A673 (cell line): ENCODE data around the gene E2F3. TPM values are rescaled to one million over a fixed set of nuclear protein-coding genes. Genes with fewer than 3 reads are reported as not detected.

Source experiments
- BruUV-seq: library from RNA; stranded (reverse); fragments of 400-500 nt; replicated peaks from 2 replicates; lab custom pipeline; 2021; lab: Mats Ljungman, UMichigan
- CTCF ChIA-PET: fragments of 300-600 bp; sonication (Branson Sonifier 250); formaldehyde crosslinking; loops from one replicate; lab custom pipeline; 2022; ENCODE audit warnings: antibody characterized with exemption; lab: Charles Lee
- POLR2A ChIA-PET: fragments of 300-600 bp; sonication (Branson Sonifier 250); formaldehyde crosslinking; loops from one replicate; lab custom pipeline; 2022; ENCODE audit warnings: antibody characterized with exemption; ENCODE audit not compliant: low non-redundant PET; lab: Charles Lee
- DNase-seq: peaks from one replicate; pipeline ENCODE4 v3.0.0-alpha.2; 2015; ENCODE audit warnings: low spot score
- H3K27ac ChIP-seq: fragments of 200-600 bp; sonication (generic); 2 replicates; pipeline ENCODE4 v1.5.1; 2016; ENCODE audit warnings: mixed run types, low read depth, mild to moderate bottlenecking, mixed read lengths, antibody characterized with exemption, low read length; ENCODE audit not compliant: poor library complexity, severe bottlenecking
- H3K27me3 ChIP-seq: fragments of 200-600 bp; sonication (generic); replicated peaks from 2 replicates; pipeline ENCODE4 v1.6.1; 2017; ENCODE audit warnings: mixed run types, low read depth, mild to moderate bottlenecking, mixed read lengths, antibody characterized with exemption, low read length; ENCODE audit not compliant: insufficient read depth, poor library complexity
- H3K36me3 ChIP-seq: fragments of 200-600 bp; sonication (generic); 2 replicates; pipeline ENCODE4 v1.6.1; 2016; ENCODE audit warnings: mixed run types, mild to moderate bottlenecking, mixed read lengths, antibody characterized with exemption, low read length; ENCODE audit not compliant: insufficient read depth, poor library complexity, severe bottlenecking
- H3K4me1 ChIP-seq: fragments of 200-600 bp; sonication (generic); 2 replicates; pipeline ENCODE4 v1.6.1; 2017; ENCODE audit warnings: mixed run types, mild to moderate bottlenecking, mixed read lengths, antibody characterized with exemption, low read length; ENCODE audit not compliant: insufficient read depth, poor library complexity, severe bottlenecking
- H3K4me3 ChIP-seq: fragments of 200-600 bp; sonication (generic); 2 replicates; pipeline ENCODE4 v1.5.1; 2016; ENCODE audit warnings: low read depth, mixed run types, mild to moderate bottlenecking, mixed read lengths, low read length; ENCODE audit not compliant: poor library complexity, severe bottlenecking
- H3K9me3 ChIP-seq: fragments of 200-600 bp; sonication (generic); 2 replicates; pipeline ENCODE4 v1.6.1; 2016; ENCODE audit warnings: mixed run types, low read depth, mild to moderate bottlenecking, mixed read lengths, antibody characterized with exemption, low read length; ENCODE audit not compliant: poor library complexity, severe bottlenecking
- CTCF ChIP-seq: fragments of 300-800, 200-600 bp; sonication (generic); conservative IDR thresholded peaks from 2 replicates; pipeline ENCODE4 v1.5.1; 2017; ENCODE audit warnings: low read depth, mild to moderate bottlenecking, antibody characterized with exemption, low read length, moderate library complexity, mixed read lengths
- EZH2 ChIP-seq: fragments of 200-600 bp; sonication (generic); IDR thresholded peaks from 2 replicates; pipeline ENCODE4 v1.6.1; 2017; ENCODE audit warnings: borderline replicate concordance, low read depth, mild to moderate bottlenecking, mixed read lengths, antibody characterized with exemption, low read length; ENCODE audit not compliant: poor library complexity, severe bottlenecking
- intact Hi-C: fragments of 100-400 bp; cut with micrococcal nuclease; formaldehyde crosslinking; loops from one replicate; pipeline ENCODE4 v1.10.0; 2022; ENCODE audit not compliant: unreplicated experiment
- total RNA-seq: library from RNA; stranded (reverse); gene quantifications from 2 replicates; pipeline ENCODE4 v1.2.3, GENCODE V29; 2021

E2F3 gene
- total RNA-seq, 1 experiment from 2014 or later, result 42.4 TPM

GRCh38 chr6:20432692-20433091, 31.0 kb downstream of the E2F3 start:
- no peaks in the 10 kb centered on the region for H3K9me3 ChIP-seq
- H3K27me3 ChIP-seq, result no peaks in the 10 kb centered on the region
- no peaks in the 10 kb centered on the region for H3K36me3 ChIP-seq
- POLR2A ChIA-PET, result no interaction called here
- CTCF ChIA-PET, result no interaction called here
- H3K4me1 ChIP-seq, result no peaks in the 10 kb centered on the region
- no peak overlapping the region for H3K4me3 ChIP-seq
- TF ChIP-seq CTCF (no peak), EZH2 (no peak)
- intact Hi-C loops, result no loop called here
- no peak overlapping the region for H3K27ac ChIP-seq
- no peak for DNase-seq
- BruUV-seq, result no TSS peak

GRCh38 chr6:20433321-20433720, 31.6 kb downstream of the E2F3 start:
- no peak overlapping the region for H3K4me3 ChIP-seq
- H3K4me1 ChIP-seq, result peaks cover 3% of the 10 kb centered on the region
- POLR2A ChIA-PET, result interaction anchor here (0.5 kb wide), 1 partner anchor 11 kb away, joined by 3 read pairs; no protein-coding TSS in a partner anchor
- no TSS peak for BruUV-seq
- H3K27me3 ChIP-seq, result no peaks in the 10 kb centered on the region
- intact Hi-C loops, result no loop called here
- no peak overlapping the region for H3K27ac ChIP-seq
- no peaks in the 10 kb centered on the region for H3K9me3 ChIP-seq
- DNase-seq, result no peak
- no peaks in the 10 kb centered on the region for H3K36me3 ChIP-seq
- TF ChIP-seq CTCF (no peak), EZH2 (no peak)
- CTCF ChIA-PET, result no interaction called here

- DNase-seq, result no peak
- ChIA-PET CTCF (no interaction called here), POLR2A (no interaction called here)
- H3K4me3 ChIP-seq, result no peak overlapping the region
- no TSS peak for BruUV-seq
- H3K4me1 ChIP-seq, result peaks cover 8% of the 10 kb centered on the region
- no peak overlapping the region for H3K27ac ChIP-seq
- no peaks in the 10 kb centered on the region for H3K27me3 ChIP-seq
- no peak for TF ChIP-seq CTCF
- no peak for TF ChIP-seq EZH2
- no peaks in the 10 kb centered on the region for H3K9me3 ChIP-seq
- H3K36me3 ChIP-seq, result no peaks in the 10 kb centered on the region
- intact Hi-C loops, result no loop called here
Measured at GRCh38 chr6:20433929-20434328, 32.2 kb downstream of the E2F3 start.
